ENCODE data around the gene NOS1. TPM values are rescaled to one million over a fixed set of nuclear protein-coding genes. Genes with fewer than 3 reads are reported as not detected.

Gene NOS1
- total RNA-seq, 1 donor from 2014 or later = 0.07 TPM

DNA sequence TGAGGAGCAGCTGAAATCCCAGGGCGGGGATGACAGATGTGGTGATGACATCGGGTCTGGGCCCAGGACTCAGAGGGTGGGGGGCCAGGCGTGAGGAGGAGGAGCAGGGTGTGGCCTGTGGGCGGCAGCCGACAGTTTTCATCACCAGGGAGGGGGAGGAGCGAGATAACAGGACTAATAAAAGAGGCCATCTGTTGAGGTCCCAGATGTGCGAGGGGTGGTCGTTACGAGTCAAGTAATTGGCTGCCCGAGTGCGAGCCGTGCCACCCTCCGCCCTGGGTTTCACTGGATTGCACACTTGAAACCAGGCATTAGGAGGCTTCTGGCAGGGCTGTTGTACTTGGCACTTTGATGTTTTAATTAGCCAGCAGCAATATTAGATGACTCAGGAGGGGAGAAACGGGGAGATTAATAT lies 67.2 kb downstream of the NOS1 start:
- peaks cover 34% of the 10 kb centered on the region for H3K27me3 Mint-ChIP-seq (ENCODE audit: low read depth)

GRCh38 chr12:117293510-117293909 lies 67.9 kb downstream of the NOS1 start:
- DNase-seq (ENCODE audit: low read depth, low spot score) = no peak
- H3K9me3 Mint-ChIP-seq = peaks cover 6% of the 10 kb centered on the region
- H3K27me3 Mint-ChIP-seq (ENCODE audit: low read depth) = peaks cover 36% of the 10 kb centered on the region
- H3K4me1 Mint-ChIP-seq = no peaks in the 10 kb centered on the region
- no peak overlapping the region for H3K27ac Mint-ChIP-seq (ENCODE audit: unreplicated experiment)
- H3K4me3 Mint-ChIP-seq = no peak overlapping the region
- no peak for TF ChIP-seq CTCF (conservative IDR thresholded peaks at IDR 0.05)
- H3K36me3 Mint-ChIP-seq (ENCODE audit: low read depth) = no peaks in the 10 kb centered on the region

More for the DNA sequence above, 67.2 kb downstream of the NOS1 start:
- H3K4me3 Mint-ChIP-seq = no peak overlapping the region
- DNase-seq (ENCODE audit: low read depth, low spot score) = no peak
- no peaks in the 10 kb centered on the region for H3K4me1 Mint-ChIP-seq
- peaks cover 4% of the 10 kb centered on the region for H3K9me3 Mint-ChIP-seq
- no peak overlapping the region for H3K27ac Mint-ChIP-seq (ENCODE audit: unreplicated experiment)
- TF ChIP-seq CTCF (conservative IDR thresholded peaks at IDR 0.05) = no peak
- no peaks in the 10 kb centered on the region for H3K36me3 Mint-ChIP-seq (ENCODE audit: low read depth)

DNA sequence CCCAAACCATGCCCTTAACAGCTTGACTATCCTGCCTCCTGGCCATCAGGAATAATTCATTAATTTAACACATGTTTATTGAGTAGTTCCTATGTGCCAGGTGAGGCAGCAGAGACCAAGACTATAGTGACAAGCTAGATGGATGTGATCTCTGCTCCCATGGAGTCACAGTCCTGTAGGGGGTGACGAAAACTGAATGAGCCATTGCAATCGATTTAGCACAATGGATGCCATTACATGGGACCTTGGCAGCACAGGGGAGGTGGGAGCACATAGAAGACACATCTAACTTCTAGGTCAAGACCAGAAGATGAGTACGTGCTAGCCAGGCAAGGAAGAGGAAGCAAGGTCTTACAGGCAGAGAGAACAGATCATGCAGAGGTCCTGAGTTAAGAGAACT lies 68.7 kb downstream of the NOS1 start:
- no peak for TF ChIP-seq CTCF (conservative IDR thresholded peaks at IDR 0.05)
- Mint-ChIP-seq H3K4me1 (no peaks in the 10 kb centered on the region), H3K36me3 (ENCODE audit: low read depth) (no peaks in the 10 kb centered on the region), H3K4me3 (no peak overlapping the region), H3K27ac (ENCODE audit: unreplicated experiment) (no peak overlapping the region), H3K9me3 (peaks cover 6% of the 10 kb centered on the region), H3K27me3 (ENCODE audit: low read depth) (peaks cover 40% of the 10 kb centered on the region)
- DNase-seq (ENCODE audit: low read depth, low spot score) = no peak

DNA sequence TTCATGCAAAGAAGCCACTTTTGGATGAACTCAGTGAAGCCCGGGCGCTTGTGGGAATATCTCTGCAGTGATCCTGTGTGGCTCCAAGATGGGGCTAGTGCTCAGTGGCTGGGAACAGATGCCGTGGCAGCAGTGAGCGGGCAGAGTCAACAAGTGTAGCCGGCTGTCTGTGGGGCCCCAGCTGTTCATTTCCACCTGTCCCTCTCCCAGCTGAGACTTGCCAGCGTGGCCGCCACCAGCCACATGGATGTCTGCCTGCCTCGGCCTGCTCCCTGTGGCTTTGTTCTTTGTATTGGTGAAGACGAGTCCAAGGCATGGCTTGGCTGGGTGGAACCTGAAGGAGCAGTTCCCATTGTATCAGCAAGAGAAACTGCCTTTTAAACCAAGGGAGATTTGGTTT lies 77.3 kb downstream of the NOS1 start:
- TF ChIP-seq CTCF (conservative IDR thresholded peaks at IDR 0.05) = no peak
- H3K27me3 Mint-ChIP-seq (ENCODE audit: low read depth) = peaks cover 33% of the 10 kb centered on the region
- no peaks in the 10 kb centered on the region for H3K4me1 Mint-ChIP-seq
- H3K27ac Mint-ChIP-seq (ENCODE audit: unreplicated experiment) = no peak overlapping the region
- peaks cover 1% of the 10 kb centered on the region for H3K9me3 Mint-ChIP-seq
- H3K36me3 Mint-ChIP-seq (ENCODE audit: low read depth) = no peaks in the 10 kb centered on the region
- H3K4me3 Mint-ChIP-seq = no peak overlapping the region
- DNase-seq (ENCODE audit: low read depth, low spot score) = no peak

GRCh38 chr12:117282490-117282889 lies 78.9 kb downstream of the NOS1 start:
- H3K27me3 Mint-ChIP-seq (ENCODE audit: low read depth) = peaks cover 38% of the 10 kb centered on the region
- H3K36me3 Mint-ChIP-seq (ENCODE audit: low read depth) = no peaks in the 10 kb centered on the region
- no peak overlapping the region for H3K4me3 Mint-ChIP-seq
- TF ChIP-seq CTCF (conservative IDR thresholded peaks at IDR 0.05) = no peak
- H3K27ac Mint-ChIP-seq (ENCODE audit: unreplicated experiment) = no peak overlapping the region
- DNase-seq (ENCODE audit: low read depth, low spot score) = no peak
- H3K9me3 Mint-ChIP-seq = no peaks in the 10 kb centered on the region
- H3K4me1 Mint-ChIP-seq = no peaks in the 10 kb centered on the region
